Endodermal cell (in vitro differentiated cells): ENCODE measurements around the gene FAM50A. TPM values are rescaled to one million over a fixed set of nuclear protein-coding genes. Genes with fewer than 3 reads are reported as not detected.

Experiments
- DNase-seq: peaks from one replicate; pipeline ENCODE4 v3.0.0-alpha.2; 2017
- H3K27ac ChIP-seq: 2 replicates; pipeline ENCODE4 v1.5.1; 2013; ENCODE audit warnings: mild to moderate bottlenecking, low read depth, low read length, moderate library complexity
- H3K27me3 ChIP-seq: 2 replicates; pipeline ENCODE4 v1.6.1; 2013; ENCODE audit warnings: mild to moderate bottlenecking, low read length, moderate library complexity; ENCODE audit not compliant: insufficient read depth, control insufficient read depth, poor library complexity, severe bottlenecking
- H3K36me3 ChIP-seq: 2 replicates; pipeline ENCODE4 v1.7.0; 2013; ENCODE audit warnings: mild to moderate bottlenecking, low read length, moderate library complexity; ENCODE audit not compliant: control insufficient read depth, insufficient read depth
- H3K4me1 ChIP-seq: one replicate; pipeline ENCODE4 v1.7.0; 2013; ENCODE audit warnings: low read length; ENCODE audit not compliant: control insufficient read depth, insufficient read depth
- H3K4me3 ChIP-seq: 2 replicates; pipeline ENCODE4 v1.5.1; 2013; ENCODE audit warnings: mild to moderate bottlenecking, low read length, moderate library complexity
- H3K9ac ChIP-seq: 2 replicates; pipeline ENCODE4 v1.6.1; 2013; ENCODE audit warnings: mild to moderate bottlenecking, low read length, moderate library complexity; ENCODE audit not compliant: poor library complexity, severe bottlenecking; ENCODE audit errors: extremely low read depth
- H3K9me3 ChIP-seq: 2 replicates; pipeline ENCODE4 v1.6.1; 2013; ENCODE audit warnings: mild to moderate bottlenecking, low read length, moderate library complexity; ENCODE audit not compliant: control insufficient read depth
- H3K27ac Mint-ChIP-seq: 2 replicates; pipeline ENCODE4 v1.8.0; 2020; ENCODE audit warnings: mixed read lengths
- H3K27me3 Mint-ChIP-seq: 2 replicates; pipeline ENCODE4 v1.8.0; 2021; ENCODE audit warnings: mild to moderate bottlenecking, mixed read lengths; ENCODE audit not compliant: insufficient read depth
- H3K36me3 Mint-ChIP-seq: 2 replicates; pipeline ENCODE4 v1.8.0; 2020; ENCODE audit warnings: low read depth, mixed read lengths
- H3K4me1 Mint-ChIP-seq: 2 replicates; pipeline ENCODE4 v1.8.0; 2020; ENCODE audit warnings: mixed read lengths
- H3K4me3 Mint-ChIP-seq: 2 replicates; pipeline ENCODE4 v1.8.0; 2020; ENCODE audit warnings: mild to moderate bottlenecking, moderate library complexity, mixed read lengths
- H3K9me3 Mint-ChIP-seq: 2 replicates; pipeline ENCODE4 v1.8.0; 2020; ENCODE audit warnings: mild to moderate bottlenecking, mixed read lengths
- CTCF ChIP-seq: fragments of 200-600 bp; sonication (generic); conservative IDR thresholded peaks from 2 replicates; pipeline ENCODE4 v1.5.0; 2021; ENCODE audit warnings: antibody characterized with exemption, mild to moderate bottlenecking
- WGBS, 2 experiments: methylation state at CpG; one replicate each; pipeline versions ENCODE4 v1.1.5 to v1.1.7; 2013; ENCODE audit warnings: missing lambda C conversion rate in 2 of 2, mixed read lengths in 1 of 2; ENCODE audit not compliant: insufficient coverage in 1 of 2, insufficient read length in 1 of 2; 5-methylcytosine and 5-hydroxymethylcytosine counted together
- total RNA-seq, 2 donors: library from RNA; stranded (reverse); fragmentation: NEBNext Ultra II Directional in 1 of 2; extraction: Animal tissue kit (Norgen Biotek cat#: 25700) in 1 of 2; gene quantifications; 2 replicates in 1 of 2; 3 replicates in 1 of 2; pipeline ENCODE4 v1.2.1, GENCODE V29; 2021

FAM50A gene
- total RNA-seq, 2 donors from 2014 or later: 91.0 to 102 TPM

GRCh38 chrX:154409222-154409871, 34.6 kb upstream of the FAM50A start, which contains the start of gene DNASE1L1:
DNASE1L1 (minus strand) TSS chrX:154409254; CDS start chrX:154405568, 3,686 bp downstream.
- peak within 1 kb of the TSS; percentile 25 for H3K9ac ChIP-seq
- peak within 1 kb of the TSS; percentile 87 for H3K27ac Mint-ChIP-seq
- H3K4me3 Mint-ChIP-seq: peak within 1 kb of the TSS; percentile 39
- peaks cover 1% of the 10 kb centered on the region for H3K27me3 Mint-ChIP-seq
- H3K9me3 ChIP-seq: no peaks in the 10 kb centered on the region
- peak within 1 kb of the TSS; percentile 76 for H3K4me3 ChIP-seq
- no peak for TF ChIP-seq CTCF
- peak; percentile 97 for DNase-seq
- H3K36me3 Mint-ChIP-seq: no peaks in the 10 kb centered on the region
- WGBS, 2 experiments: 18 to 24% methylated on average over 2 to 23 of the region's 26 CpGs
- no peaks in the 10 kb centered on the region for H3K27me3 ChIP-seq
- no peaks in the 10 kb centered on the region for H3K36me3 ChIP-seq
- H3K27ac ChIP-seq: no peak within 1 kb of the TSS
- peaks cover 5% of the 10 kb centered on the region for H3K4me1 Mint-ChIP-seq
- H3K4me1 ChIP-seq: no peaks in the 10 kb centered on the region
- H3K9me3 Mint-ChIP-seq: peaks cover 53% of the 10 kb centered on the region

DNA sequence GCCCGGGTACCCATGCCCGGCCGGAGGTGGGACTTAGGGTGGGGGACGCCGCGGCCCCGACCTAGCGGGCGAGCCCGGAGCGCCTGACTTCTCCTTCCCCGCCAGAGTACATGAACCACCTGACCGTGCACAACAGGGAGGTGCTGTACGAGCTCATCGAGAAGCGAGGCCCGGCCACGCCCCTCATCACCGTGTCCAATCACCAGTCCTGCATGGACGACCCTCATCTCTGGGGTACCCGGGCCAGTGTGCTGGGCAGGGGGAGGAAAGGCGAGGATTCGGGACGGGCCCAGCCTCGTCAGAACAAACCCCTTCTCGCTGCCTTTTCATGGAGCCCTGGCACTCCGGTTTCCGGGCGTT, 32.0 kb upstream of the FAM50A start:
- Histone ChIP-seq H3K36me3 (no peaks in the 10 kb centered on the region), H3K9me3 (no peaks in the 10 kb centered on the region), H3K27ac (no peak overlapping the region), H3K27me3 (no peaks in the 10 kb centered on the region), H3K4me1 (no peaks in the 10 kb centered on the region), H3K4me3 (peak overlapping the region; percentile 76), H3K9ac (no peak overlapping the region)
- 4 to 11% methylated on average over 5 to 26 of the region's 29 CpGs for WGBS, 2 experiments
- no peak overlapping the region for H3K27ac Mint-ChIP-seq
- no peak for TF ChIP-seq CTCF
- peak; percentile 87 for DNase-seq
- peaks cover 1% of the 10 kb centered on the region for H3K27me3 Mint-ChIP-seq
- peaks cover 5% of the 10 kb centered on the region for H3K4me1 Mint-ChIP-seq
- peaks cover 3% of the 10 kb centered on the region for H3K36me3 Mint-ChIP-seq
- H3K4me3 Mint-ChIP-seq: peak overlapping the region; percentile 70
- H3K9me3 Mint-ChIP-seq: peaks cover 46% of the 10 kb centered on the region

GRCh38 chrX:154412468-154412867, 31.5 kb upstream of the FAM50A start:
- peak overlapping the region; percentile 70 for H3K4me3 Mint-ChIP-seq
- H3K27me3 Mint-ChIP-seq: peaks cover 1% of the 10 kb centered on the region
- H3K9ac ChIP-seq: no peak overlapping the region
- H3K9me3 Mint-ChIP-seq: peaks cover 51% of the 10 kb centered on the region
- TF ChIP-seq CTCF: no peak
- WGBS, 2 experiments: 83% methylated on average over 4 of the region's 4 CpGs; no CpG with 5 or more reads in 1 of the 2 experiments
- H3K36me3 ChIP-seq: no peaks in the 10 kb centered on the region
- no peak overlapping the region for H3K27ac Mint-ChIP-seq
- peak overlapping the region; percentile 76 for H3K4me3 ChIP-seq
- no peak for DNase-seq
- no peak overlapping the region for H3K27ac ChIP-seq
- no peaks in the 10 kb centered on the region for H3K9me3 ChIP-seq
- peaks cover 5% of the 10 kb centered on the region for H3K4me1 Mint-ChIP-seq
- peaks cover 3% of the 10 kb centered on the region for H3K36me3 Mint-ChIP-seq
- no peaks in the 10 kb centered on the region for H3K4me1 ChIP-seq
- H3K27me3 ChIP-seq: no peaks in the 10 kb centered on the region
